ENCODE data around the gene MAP3K7. TPM values are rescaled to one million over a fixed set of nuclear protein-coding genes. Genes with fewer than 3 reads are reported as not detected.

Gene MAP3K7
- total and polyA plus RNA-seq, 2 donors (not counting 3 experiments of a cell fraction or from before 2014, with no cell fraction given), result 15.3 to 25.6 TPM

DNA sequence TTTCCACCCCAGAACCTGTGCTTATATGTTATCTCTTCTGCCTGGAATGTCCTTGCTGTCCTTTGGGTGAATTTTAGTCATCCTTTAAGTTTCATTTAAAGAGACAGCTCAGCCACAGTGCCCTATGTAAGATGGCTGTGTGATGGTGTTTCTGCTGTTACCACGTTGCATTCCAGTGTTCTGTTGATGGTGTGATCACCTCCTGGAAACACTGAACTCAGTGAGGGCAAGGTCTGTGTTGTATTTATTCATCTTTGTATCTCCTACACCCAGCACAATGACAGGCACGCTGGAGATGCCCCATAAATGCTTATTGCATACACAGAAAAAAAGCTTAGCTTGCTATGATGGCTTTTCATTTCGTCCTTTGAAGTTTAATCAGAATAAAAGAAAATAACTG is 102.5 kb downstream of the MAP3K7 start:
- Histone ChIP-seq H3K4me3 (replicated peaks in 1 of 3; ENCODE audit: insufficient read depth in 1 of 3, low read depth in 1 of 3, low read length in 3 of 3) (no peak overlapping the region), H3K27me3 (ENCODE audit: control insufficient read depth in 2 of 2, insufficient read depth in 2 of 2, low read length in 2 of 2) (no peaks in the 10 kb centered on the region), H3K9ac (replicated peaks; ENCODE audit: extremely low read depth, insufficient read depth, low read length) (no peak overlapping the region), H3K27ac (ENCODE audit: insufficient read depth, low read depth, low read length) (no peak overlapping the region), H2AFZ (ENCODE audit: low read depth, low read length) (no peak overlapping the region), H4K20me1 (replicated peaks; ENCODE audit: control insufficient read depth, extremely low read depth, insufficient read depth, low read length) (no peaks in the 10 kb centered on the region), H3K4me1 (ENCODE audit: control insufficient read depth, extremely low read depth, insufficient read depth, low read length) (peaks cover 7% of the 10 kb centered on the region), H3K79me2 (ENCODE audit: control insufficient read depth, insufficient read depth, low read length) (no peaks in the 10 kb centered on the region), H3K9me1 (replicated peaks; ENCODE audit: control insufficient read depth, extremely low read depth, insufficient read depth, low read length) (no peaks in the 10 kb centered on the region), H3K36me3 (ENCODE audit: control insufficient read depth in 2 of 2, extremely low read depth in 1 of 2, insufficient read depth in 2 of 2, low read length in 2 of 2) (no peaks in the 10 kb centered on the region), H3K4me2 (ENCODE audit: insufficient read depth, low read length) (no peak overlapping the region), H3K9me3 (replicated peaks; ENCODE audit: control insufficient read depth, insufficient read depth, low read length) (no peaks in the 10 kb centered on the region)
- ChIA-PET POLR2A (no interaction called here), CTCF (interaction anchor here (1.0 to 1.8 kb wide), 1 partner anchor 544 kb away, joined by 5 to 10 read pairs; no protein-coding TSS in a partner anchor)
- intact Hi-C loops (cut with micrococcal nuclease), result no loop called here
- no peak for FAIRE-seq
- DNase-seq (ENCODE audit: low read depth, low spot score), result no peak
- TF ChIP-seq, protein P1, sequence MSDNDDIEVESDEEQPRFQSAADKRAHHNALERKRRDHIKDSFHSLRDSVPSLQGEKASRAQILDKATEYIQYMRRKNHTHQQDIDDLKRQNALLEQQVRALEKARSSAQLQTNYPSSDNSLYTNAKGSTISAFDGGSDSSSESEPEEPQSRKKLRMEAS (IDR thresholded peaks at IDR 0.05; ENCODE audit: insufficient read depth, insufficient read length), result no peak
- no peak for TF ChIP-seq EZH2 (IDR thresholded peaks at IDR 0.05; ENCODE audit: borderline replicate concordance, low read depth, low read length, severe bottlenecking)
- TF ChIP-seq MYC (IDR thresholded peaks at IDR 0.05; ENCODE audit: low read depth, low read length), result no peak
- TF ChIP-seq FOS (IDR thresholded peaks at IDR 0.05; ENCODE audit: borderline replicate concordance, insufficient read depth, low read length), result no peak
- BruUV-seq (replicated peaks), result no TSS peak
- dilution Hi-C loops (cut with MboI; ENCODE audit: extremely low pct_ligation_motif_present, low sequenced_read_pairs), result no loop called here

DNA sequence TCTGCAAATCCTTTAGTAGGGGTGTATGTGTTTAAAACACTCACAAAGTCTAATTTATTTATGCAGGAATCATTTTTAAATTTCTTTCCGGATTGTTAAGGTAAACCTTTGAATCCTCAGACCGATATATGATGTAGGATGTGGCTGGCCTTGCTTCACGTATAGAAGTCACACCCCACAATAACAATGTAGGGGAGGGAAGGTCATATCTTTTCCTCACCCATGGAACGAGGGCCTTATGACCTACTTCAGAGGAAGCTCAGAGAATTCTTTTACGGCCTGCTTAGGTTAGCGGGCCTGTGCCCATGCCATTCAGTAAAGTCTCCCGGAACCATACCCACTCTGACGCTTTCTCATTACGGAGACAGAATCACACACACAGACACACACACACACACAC is 102.9 kb downstream of the MAP3K7 start:
- no peak overlapping the region for H3K4me2 ChIP-seq (ENCODE audit: insufficient read depth, low read length)
- no peaks in the 10 kb centered on the region for H3K36me3 ChIP-seq (ENCODE audit: control insufficient read depth in 2 of 2, extremely low read depth in 1 of 2, insufficient read depth in 2 of 2, low read length in 2 of 2)
- H3K9ac ChIP-seq (replicated peaks; ENCODE audit: extremely low read depth, insufficient read depth, low read length), result no peak overlapping the region
- H3K9me3 ChIP-seq (replicated peaks; ENCODE audit: control insufficient read depth, insufficient read depth, low read length), result no peaks in the 10 kb centered on the region
- TF ChIP-seq POLR2AphosphoS5 (IDR thresholded peaks at IDR 0.05; ENCODE audit: insufficient read depth, low read depth, low read length) (no peak), JUN (IDR thresholded peaks at IDR 0.05; ENCODE audit: borderline replicate concordance, insufficient read depth, insufficient read length, low read depth) (no peak), POLR2A (IDR thresholded peaks at IDR 0.05; ENCODE audit: low read depth, low read length) (no peak), EZH2 (IDR thresholded peaks at IDR 0.05; ENCODE audit: borderline replicate concordance, low read depth, low read length, severe bottlenecking) (no peak), MYC (IDR thresholded peaks at IDR 0.05; ENCODE audit: low read depth, low read length) (no peak), FOS (IDR thresholded peaks at IDR 0.05; ENCODE audit: borderline replicate concordance, insufficient read depth, low read length) (no peak), GATA2 (IDR thresholded peaks at IDR 0.05; ENCODE audit: insufficient read depth, insufficient read length, low read depth, low read length) (no peak)
- TF ChIP-seq, protein P2, sequence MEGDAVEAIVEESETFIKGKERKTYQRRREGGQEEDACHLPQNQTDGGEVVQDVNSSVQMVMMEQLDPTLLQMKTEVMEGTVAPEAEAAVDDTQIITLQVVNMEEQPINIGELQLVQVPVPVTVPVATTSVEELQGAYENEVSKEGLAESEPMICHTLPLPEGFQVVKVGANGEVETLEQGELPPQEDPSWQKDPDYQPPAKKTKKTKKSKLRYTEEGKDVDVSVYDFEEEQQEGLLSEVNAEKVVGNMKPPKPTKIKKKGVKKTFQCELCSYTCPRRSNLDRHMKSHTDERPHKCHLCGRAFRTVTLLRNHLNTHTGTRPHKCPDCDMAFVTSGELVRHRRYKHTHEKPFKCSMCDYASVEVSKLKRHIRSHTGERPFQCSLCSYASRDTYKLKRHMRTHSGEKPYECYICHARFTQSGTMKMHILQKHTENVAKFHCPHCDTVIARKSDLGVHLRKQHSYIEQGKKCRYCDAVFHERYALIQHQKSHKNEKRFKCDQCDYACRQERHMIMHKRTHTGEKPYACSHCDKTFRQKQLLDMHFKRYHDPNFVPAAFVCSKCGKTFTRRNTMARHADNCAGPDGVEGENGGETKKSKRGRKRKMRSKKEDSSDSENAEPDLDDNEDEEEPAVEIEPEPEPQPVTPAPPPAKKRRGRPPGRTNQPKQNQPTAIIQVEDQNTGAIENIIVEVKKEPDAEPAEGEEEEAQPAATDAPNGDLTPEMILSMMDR (IDR thresholded peaks at IDR 0.05; ENCODE audit: extremely low read depth in 1 of 2, insufficient read depth in 1 of 2, low read depth in 1 of 2, low read length in 2 of 2), result no peak
- TF ChIP-seq, protein P1 (IDR thresholded peaks at IDR 0.05; ENCODE audit: insufficient read depth, insufficient read length), result no peak
- dilution Hi-C loops (cut with MboI; ENCODE audit: extremely low pct_ligation_motif_present, low sequenced_read_pairs) (no loop called here), intact Hi-C loops (cut with micrococcal nuclease) (no loop called here)
- no peak overlapping the region for H3K27ac ChIP-seq (ENCODE audit: insufficient read depth, low read depth, low read length)
- peaks cover 8% of the 10 kb centered on the region for H3K4me1 ChIP-seq (ENCODE audit: control insufficient read depth, extremely low read depth, insufficient read depth, low read length)
- FAIRE-seq (no peak), DNase-seq (ENCODE audit: low read depth, low spot score) (no peak)
- no peaks in the 10 kb centered on the region for H3K9me1 ChIP-seq (replicated peaks; ENCODE audit: control insufficient read depth, extremely low read depth, insufficient read depth, low read length)
- ChIA-PET POLR2A (no interaction called here), CTCF (interaction anchor here (1.8 kb wide), 1 partner anchor 544 kb away, joined by 10 read pairs; no protein-coding TSS in a partner anchor)
- no peaks in the 10 kb centered on the region for H4K20me1 ChIP-seq (replicated peaks; ENCODE audit: control insufficient read depth, extremely low read depth, insufficient read depth, low read length)
- no peaks in the 10 kb centered on the region for H3K79me2 ChIP-seq (ENCODE audit: control insufficient read depth, insufficient read depth, low read length)
- BruUV-seq (replicated peaks), result no TSS peak
- H2AFZ ChIP-seq (ENCODE audit: low read depth, low read length), result no peak overlapping the region
- no peaks in the 10 kb centered on the region for H3K27me3 ChIP-seq (ENCODE audit: control insufficient read depth in 2 of 2, insufficient read depth in 2 of 2, low read length in 2 of 2)
- H3K4me3 ChIP-seq (replicated peaks in 1 of 3; ENCODE audit: insufficient read depth in 1 of 3, low read depth in 1 of 3, low read length in 3 of 3), result no peak overlapping the region

Data from endothelial cell of umbilical vein (primary cell).